ENCODE data around the gene PIPOX. TPM values are rescaled to one million over a fixed set of nuclear protein-coding genes. Genes with fewer than 3 reads are reported as not detected.

The PIPOX gene
- total and polyA plus RNA-seq, 2 donors: 0.96 to 1.3 TPM

- H3K4me1 ChIP-seq (ENCODE audit: control insufficient read depth in 2 of 2, insufficient read depth in 2 of 2, low read length in 2 of 2): peaks cover 0 to 10% of the 10 kb centered on the region in 2 donors
- WGBS: 88% methylated on average over 11 of the region's 11 CpGs
- DNase-seq (ENCODE audit: low read depth in 6 of 9, low spot score in 9 of 9): no peak
- no peaks in the 10 kb centered on the region for H3K9me3 ChIP-seq (ENCODE audit: control insufficient read depth in 2 of 2, insufficient read depth in 1 of 2, low read length in 1 of 2)
- no peak overlapping the region for H3K4me3 ChIP-seq (ENCODE audit: low read length in 2 of 2)
- H3K36me3 ChIP-seq (ENCODE audit: control insufficient read depth in 2 of 2, insufficient read depth in 2 of 2, low read length in 1 of 2): no peaks in the 10 kb centered on the region
- no peak overlapping the region for H3K27ac ChIP-seq (ENCODE audit: low read depth in 1 of 2, low read length in 1 of 2)
- peaks cover 0 to 22% of the 10 kb centered on the region in 2 donors for H3K27me3 ChIP-seq (ENCODE audit: control insufficient read depth in 2 of 2, insufficient read depth in 1 of 2, low read length in 1 of 2)
Observed at GRCh38 chr17:29042026-29042678, 789 bp upstream of the PIPOX start.

GRCh38 chr17:29043539-29044145, 701 bp downstream of the PIPOX start:
- peaks cover 0 to 14% of the 10 kb centered on the region in 2 donors for H3K4me1 ChIP-seq (ENCODE audit: control insufficient read depth in 2 of 2, insufficient read depth in 2 of 2, low read length in 2 of 2)
- peak in 1 of 9 donors; percentile 12 for DNase-seq (ENCODE audit: low read depth in 6 of 9, low spot score in 9 of 9)
- WGBS: 92% methylated on average over 3 of the region's 3 CpGs
- no peaks in the 10 kb centered on the region for H3K9me3 ChIP-seq (ENCODE audit: control insufficient read depth in 2 of 2, insufficient read depth in 1 of 2, low read length in 1 of 2)
- peaks cover 0 to 12% of the 10 kb centered on the region in 2 donors for H3K27me3 ChIP-seq (ENCODE audit: control insufficient read depth in 2 of 2, insufficient read depth in 1 of 2, low read length in 1 of 2)
- H3K36me3 ChIP-seq (ENCODE audit: control insufficient read depth in 2 of 2, insufficient read depth in 2 of 2, low read length in 1 of 2): no peaks in the 10 kb centered on the region
- no peak overlapping the region for H3K27ac ChIP-seq (ENCODE audit: low read depth in 1 of 2, low read length in 1 of 2)
- H3K4me3 ChIP-seq (ENCODE audit: low read length in 2 of 2): no peak overlapping the region

- H3K4me3 ChIP-seq (ENCODE audit: low read length in 2 of 2): no peak overlapping the region
- 95% methylated on average over 4 of the region's 4 CpGs for WGBS
- H3K27ac ChIP-seq (ENCODE audit: low read depth in 1 of 2, low read length in 1 of 2): no peak overlapping the region
- peaks cover 0 to 13% of the 10 kb centered on the region in 2 donors for H3K27me3 ChIP-seq (ENCODE audit: control insufficient read depth in 2 of 2, insufficient read depth in 1 of 2, low read length in 1 of 2)
- no peak for DNase-seq (ENCODE audit: low read depth in 6 of 9, low spot score in 9 of 9)
- peaks cover 0 to 19% of the 10 kb centered on the region in 2 donors for H3K4me1 ChIP-seq (ENCODE audit: control insufficient read depth in 2 of 2, insufficient read depth in 2 of 2, low read length in 2 of 2)
- H3K9me3 ChIP-seq (ENCODE audit: control insufficient read depth in 2 of 2, insufficient read depth in 1 of 2, low read length in 1 of 2): no peaks in the 10 kb centered on the region
- no peaks in the 10 kb centered on the region for H3K36me3 ChIP-seq (ENCODE audit: control insufficient read depth in 2 of 2, insufficient read depth in 2 of 2, low read length in 1 of 2)
Observed at GRCh38 chr17:29045026-29045425, 2.1 kb downstream of the PIPOX start.

- Histone ChIP-seq H3K27ac (ENCODE audit: low read depth in 1 of 2, low read length in 1 of 2) (no peak overlapping the region), H3K4me1 (ENCODE audit: control insufficient read depth in 2 of 2, insufficient read depth in 2 of 2, low read length in 2 of 2) (peaks cover 0 to 19% of the 10 kb centered on the region in 2 donors), H3K9me3 (ENCODE audit: control insufficient read depth in 2 of 2, insufficient read depth in 1 of 2, low read length in 1 of 2) (no peaks in the 10 kb centered on the region), H3K36me3 (ENCODE audit: control insufficient read depth in 2 of 2, insufficient read depth in 2 of 2, low read length in 1 of 2) (no peaks in the 10 kb centered on the region), H3K4me3 (ENCODE audit: low read length in 2 of 2) (no peak overlapping the region), H3K27me3 (ENCODE audit: control insufficient read depth in 2 of 2, insufficient read depth in 1 of 2, low read length in 1 of 2) (peaks cover 0 to 11% of the 10 kb centered on the region in 2 donors)
- WGBS: 89% methylated on average over 7 of the region's 7 CpGs
- DNase-seq (ENCODE audit: low read depth in 6 of 9, low spot score in 9 of 9): no peak
Observed at GRCh38 chr17:29045734-29046472, 3.0 kb downstream of the PIPOX start.

- Histone ChIP-seq H3K27me3 (ENCODE audit: control insufficient read depth in 2 of 2, insufficient read depth in 1 of 2, low read length in 1 of 2) (peaks cover 0 to 11% of the 10 kb centered on the region in 2 donors), H3K9me3 (ENCODE audit: control insufficient read depth in 2 of 2, insufficient read depth in 1 of 2, low read length in 1 of 2) (no peaks in the 10 kb centered on the region), H3K4me3 (ENCODE audit: low read length in 2 of 2) (no peak overlapping the region), H3K27ac (ENCODE audit: low read depth in 1 of 2, low read length in 1 of 2) (no peak overlapping the region), H3K36me3 (ENCODE audit: control insufficient read depth in 2 of 2, insufficient read depth in 2 of 2, low read length in 1 of 2) (no peaks in the 10 kb centered on the region), H3K4me1 (ENCODE audit: control insufficient read depth in 2 of 2, insufficient read depth in 2 of 2, low read length in 2 of 2) (peaks cover 0 to 19% of the 10 kb centered on the region in 2 donors)
- no peak for DNase-seq (ENCODE audit: low read depth in 6 of 9, low spot score in 9 of 9)
- WGBS: 96% methylated on average over 5 of the region's 5 CpGs
Observed at GRCh38 chr17:29046473-29046839, 3.5 kb downstream of the PIPOX start.

- H3K4me1 ChIP-seq (ENCODE audit: control insufficient read depth in 2 of 2, insufficient read depth in 2 of 2, low read length in 2 of 2): peaks cover 0 to 9% of the 10 kb centered on the region in 2 donors
- DNase-seq (ENCODE audit: low read depth in 6 of 9, low spot score in 9 of 9): peak in 7 of 9 donors; percentile 3 to 67 (median 42)
- no peaks in the 10 kb centered on the region for H3K36me3 ChIP-seq (ENCODE audit: control insufficient read depth in 2 of 2, insufficient read depth in 2 of 2, low read length in 1 of 2)
- no peak overlapping the region for H3K27ac ChIP-seq (ENCODE audit: low read depth in 1 of 2, low read length in 1 of 2)
- H3K27me3 ChIP-seq (ENCODE audit: control insufficient read depth in 2 of 2, insufficient read depth in 1 of 2, low read length in 1 of 2): peaks cover 0 to 5% of the 10 kb centered on the region in 2 donors
- 80% methylated on average over 10 of the region's 10 CpGs for WGBS
- no peaks in the 10 kb centered on the region for H3K9me3 ChIP-seq (ENCODE audit: control insufficient read depth in 2 of 2, insufficient read depth in 1 of 2, low read length in 1 of 2)
- H3K4me3 ChIP-seq (ENCODE audit: low read length in 2 of 2): no peak overlapping the region
Observed at GRCh38 chr17:29048440-29049368, 5.8 kb downstream of the PIPOX start.

- 96% methylated on average over 11 of the region's 11 CpGs for WGBS
- no peak for DNase-seq (ENCODE audit: low read depth in 6 of 9, low spot score in 9 of 9)
- H3K4me3 ChIP-seq (ENCODE audit: low read length in 2 of 2): no peak overlapping the region
- peaks cover 0 to 9% of the 10 kb centered on the region in 2 donors for H3K4me1 ChIP-seq (ENCODE audit: control insufficient read depth in 2 of 2, insufficient read depth in 2 of 2, low read length in 2 of 2)
- peaks cover 0 to 5% of the 10 kb centered on the region in 2 donors for H3K27me3 ChIP-seq (ENCODE audit: control insufficient read depth in 2 of 2, insufficient read depth in 1 of 2, low read length in 1 of 2)
- no peaks in the 10 kb centered on the region for H3K9me3 ChIP-seq (ENCODE audit: control insufficient read depth in 2 of 2, insufficient read depth in 1 of 2, low read length in 1 of 2)
- no peaks in the 10 kb centered on the region for H3K36me3 ChIP-seq (ENCODE audit: control insufficient read depth in 2 of 2, insufficient read depth in 2 of 2, low read length in 1 of 2)
- no peak overlapping the region for H3K27ac ChIP-seq (ENCODE audit: low read depth in 1 of 2, low read length in 1 of 2)
Observed at GRCh38 chr17:29049541-29050145, 6.7 kb downstream of the PIPOX start.

GRCh38 chr17:29050176-29050575, 7.2 kb downstream of the PIPOX start:
- H3K4me1 ChIP-seq (ENCODE audit: control insufficient read depth in 2 of 2, insufficient read depth in 2 of 2, low read length in 2 of 2): peaks cover 0 to 9% of the 10 kb centered on the region in 2 donors
- H3K9me3 ChIP-seq (ENCODE audit: control insufficient read depth in 2 of 2, insufficient read depth in 1 of 2, low read length in 1 of 2): no peaks in the 10 kb centered on the region
- no peak overlapping the region for H3K4me3 ChIP-seq (ENCODE audit: low read length in 2 of 2)
- DNase-seq (ENCODE audit: low read depth in 6 of 9, low spot score in 9 of 9): no peak
- H3K36me3 ChIP-seq (ENCODE audit: control insufficient read depth in 2 of 2, insufficient read depth in 2 of 2, low read length in 1 of 2): no peaks in the 10 kb centered on the region
- peaks cover 0 to 5% of the 10 kb centered on the region in 2 donors for H3K27me3 ChIP-seq (ENCODE audit: control insufficient read depth in 2 of 2, insufficient read depth in 1 of 2, low read length in 1 of 2)
- no peak overlapping the region for H3K27ac ChIP-seq (ENCODE audit: low read depth in 1 of 2, low read length in 1 of 2)
- 97% methylated on average over 5 of the region's 5 CpGs for WGBS

Data from thymus (tissue), 11 donors.